Peyer's patch (tissue), 4 donors: ENCODE measurements around the gene KCNQ1.

Source experiments
- POLR2A ChIP-seq, 2 donors: fragments of 450-650 bp; IDR thresholded peaks; one replicate each; pipeline ENCODE4 v1.5.1; 2017; ENCODE audit warnings: antibody characterized with exemption in 2 of 2, mild to moderate bottlenecking in 2 of 2, moderate library complexity in 2 of 2
- TF ChIP-seq, protein P1 (sequence below), 6 experiments: fragments of 450-650 bp in 4 of 6; fragments of 200-600 bp in 2 of 6; sonication (generic) in 1 of 6; IDR thresholded peaks; one replicate each; pipeline ENCODE4 v1.5.1; 2017 to 2019; ENCODE audit warnings: antibody characterized with exemption in 6 of 6, mild to moderate bottlenecking in 3 of 6, moderate library complexity in 1 of 6

DNA sequence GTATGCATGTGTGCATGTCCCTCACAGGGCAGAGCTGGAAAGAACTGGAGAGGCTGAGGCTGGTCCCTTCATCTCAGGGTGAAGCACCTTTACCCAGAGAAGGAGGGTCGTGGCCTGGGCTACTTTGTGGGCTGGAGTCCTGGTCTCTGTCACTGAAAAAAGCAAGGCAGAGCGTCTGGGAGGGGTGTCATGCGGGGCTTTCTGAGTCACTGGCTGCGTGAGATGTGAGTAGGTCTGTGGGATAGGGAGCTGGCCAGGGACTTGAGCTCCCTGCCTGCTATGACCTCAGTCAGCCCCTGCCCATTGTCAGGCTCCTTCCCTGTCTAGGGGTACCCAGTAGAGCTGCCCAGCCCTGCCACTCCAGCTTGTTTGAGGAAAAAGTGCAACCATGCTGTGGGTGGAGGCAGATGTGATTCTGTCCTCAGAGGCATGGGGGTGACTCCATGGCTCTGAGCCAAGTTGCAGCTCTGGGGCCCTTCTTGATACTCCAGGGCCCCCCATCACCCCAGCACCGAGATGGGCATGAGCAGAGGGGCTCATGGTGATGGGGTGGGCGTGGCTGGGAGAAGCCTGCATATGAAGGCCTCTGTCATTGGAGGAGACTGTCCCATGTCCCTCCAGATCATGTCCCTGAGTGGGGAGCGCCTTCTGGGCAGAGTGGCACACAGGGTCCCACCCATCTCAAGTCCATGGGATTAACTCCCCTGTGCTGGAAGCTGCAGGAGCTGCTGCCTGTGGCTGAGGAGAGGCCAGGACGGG, 27.8 kb downstream of the KCNQ1 start:
- TF ChIP-seq, protein P1, sequence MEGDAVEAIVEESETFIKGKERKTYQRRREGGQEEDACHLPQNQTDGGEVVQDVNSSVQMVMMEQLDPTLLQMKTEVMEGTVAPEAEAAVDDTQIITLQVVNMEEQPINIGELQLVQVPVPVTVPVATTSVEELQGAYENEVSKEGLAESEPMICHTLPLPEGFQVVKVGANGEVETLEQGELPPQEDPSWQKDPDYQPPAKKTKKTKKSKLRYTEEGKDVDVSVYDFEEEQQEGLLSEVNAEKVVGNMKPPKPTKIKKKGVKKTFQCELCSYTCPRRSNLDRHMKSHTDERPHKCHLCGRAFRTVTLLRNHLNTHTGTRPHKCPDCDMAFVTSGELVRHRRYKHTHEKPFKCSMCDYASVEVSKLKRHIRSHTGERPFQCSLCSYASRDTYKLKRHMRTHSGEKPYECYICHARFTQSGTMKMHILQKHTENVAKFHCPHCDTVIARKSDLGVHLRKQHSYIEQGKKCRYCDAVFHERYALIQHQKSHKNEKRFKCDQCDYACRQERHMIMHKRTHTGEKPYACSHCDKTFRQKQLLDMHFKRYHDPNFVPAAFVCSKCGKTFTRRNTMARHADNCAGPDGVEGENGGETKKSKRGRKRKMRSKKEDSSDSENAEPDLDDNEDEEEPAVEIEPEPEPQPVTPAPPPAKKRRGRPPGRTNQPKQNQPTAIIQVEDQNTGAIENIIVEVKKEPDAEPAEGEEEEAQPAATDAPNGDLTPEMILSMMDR (IDR thresholded peaks at IDR 0.05) = no peak
- TF ChIP-seq POLR2A (IDR thresholded peaks at IDR 0.05) = no peak
